Raji (cell line): ENCODE results near the gene HSH2D.
A peak's percentile ranks its signal among the peaks of the same experiment; 100 is the strongest.

ENCODE experiments used
- POLR2A ChIP-seq: IDR thresholded peaks from 2 replicates; pipeline ENCODE4 v1.6.1; 2011; ENCODE audit warnings: low read depth, low read length, control low read depth; ENCODE audit not compliant: insufficient read depth

The HSH2D gene

GRCh38 chr19:16141043-16141442 is 2.4 kb upstream of the HSH2D start:
- TF ChIP-seq POLR2A = peak; percentile 43

GRCh38 chr19:16142032-16142580 is 1.4 kb upstream of the HSH2D start:
- no peak for TF ChIP-seq POLR2A

- no peak for TF ChIP-seq POLR2A
These were observed 714 bp downstream of the HSH2D start for GRCh38 chr19:16144216-16144581.

DNA sequence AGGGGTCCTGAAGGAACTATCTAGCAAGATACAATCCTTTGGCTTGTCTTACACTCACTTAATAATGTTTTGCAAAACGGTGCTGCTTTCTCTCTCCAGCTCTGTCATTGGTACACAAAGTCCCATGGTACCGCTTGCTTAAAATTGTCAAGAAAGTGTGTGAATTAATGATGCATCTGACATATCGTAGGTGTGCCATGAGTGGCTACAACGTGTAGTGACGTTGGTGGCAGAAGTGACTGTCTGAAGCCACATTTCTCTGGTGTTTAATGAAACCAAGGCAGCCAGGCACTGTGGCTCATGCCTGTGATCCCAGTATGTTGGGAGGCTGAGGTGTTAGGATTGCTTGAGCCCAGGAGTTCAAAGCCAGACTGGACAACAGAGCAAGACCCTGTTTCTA is 2.6 kb downstream of the HSH2D start:
- TF ChIP-seq POLR2A = no peak

- TF ChIP-seq POLR2A = no peak
These were observed 5.2 kb downstream of the HSH2D start for GRCh38 chr19:16148443-16149229.

DNA sequence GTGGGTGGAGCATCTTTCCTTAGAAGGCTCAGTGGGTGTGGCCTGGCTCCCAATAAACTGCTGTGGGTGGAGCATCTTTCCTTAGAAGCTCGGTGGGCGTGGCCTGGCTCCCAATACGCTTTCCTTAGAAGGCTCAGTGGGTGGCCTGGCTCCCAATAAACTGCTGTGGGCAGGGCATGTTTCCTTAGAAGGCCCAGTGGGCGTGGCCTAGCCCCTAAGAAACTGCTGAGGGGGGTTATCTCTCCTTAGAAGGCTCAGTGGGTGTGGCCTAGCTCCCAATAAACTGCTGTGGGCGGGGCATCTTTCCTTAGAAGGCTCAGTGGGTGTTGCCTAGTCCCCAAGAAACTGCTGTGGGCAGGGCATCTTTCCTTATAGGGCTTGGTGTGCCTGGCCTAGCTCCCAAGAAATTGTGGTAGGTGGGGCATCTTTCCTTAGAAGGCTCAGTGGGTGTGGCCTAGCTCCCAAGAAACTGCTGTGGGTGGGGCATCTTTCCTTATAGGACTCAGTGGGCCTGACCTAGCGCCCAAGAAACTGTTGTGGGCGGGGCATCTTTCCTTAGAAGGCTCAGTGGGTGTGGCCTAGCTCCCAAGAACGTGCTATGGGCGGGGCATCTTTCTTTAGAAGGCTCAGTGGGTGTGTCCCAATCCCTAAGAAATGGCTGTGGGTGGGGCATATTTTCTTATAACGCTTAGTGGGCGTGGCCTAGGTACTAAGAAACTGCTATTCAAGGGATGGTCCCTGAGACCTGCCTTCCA is 10.3 kb downstream of the HSH2D start:
- TF ChIP-seq POLR2A = no peak

GRCh38 chr19:16154557-16154956 is 11.1 kb downstream of the HSH2D start:
- TF ChIP-seq POLR2A = no peak

- TF ChIP-seq POLR2A = no peak
These were observed 11.6 kb downstream of the HSH2D start for GRCh38 chr19:16155128-16155527.

- no peak for TF ChIP-seq POLR2A
These were observed 13.4 kb downstream of the HSH2D start for GRCh38 chr19:16156904-16157303.

DNA sequence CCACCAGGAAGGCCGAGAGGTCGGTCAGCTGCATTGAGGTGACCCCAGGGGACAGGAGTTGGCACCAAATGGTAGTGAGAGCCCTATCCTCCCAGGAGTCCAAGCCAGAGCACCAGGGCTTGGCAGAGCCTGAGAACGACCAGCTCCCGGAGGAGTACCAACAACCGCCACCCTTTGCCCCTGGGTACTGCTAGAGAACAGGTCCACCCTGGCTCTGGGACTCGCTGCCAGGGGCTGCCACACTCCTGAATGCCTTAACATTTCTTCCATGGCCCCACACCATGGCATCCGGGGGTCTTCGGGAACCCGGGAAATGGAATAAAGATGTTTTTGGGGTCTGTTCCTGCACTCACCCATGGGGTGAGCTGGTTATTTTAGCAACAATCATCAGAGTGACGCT is 14.1 kb downstream of the HSH2D start:
- no peak for TF ChIP-seq POLR2A

- no peak for TF ChIP-seq POLR2A
These were observed 16.2 kb downstream of the HSH2D start for GRCh38 chr19:16159655-16160054.

GRCh38 chr19:16160445-16160942 is 17.0 kb downstream of the HSH2D start:
- no peak for TF ChIP-seq POLR2A

GRCh38 chr19:16160943-16161560 is 17.6 kb downstream of the HSH2D start:
- no peak for TF ChIP-seq POLR2A

DNA sequence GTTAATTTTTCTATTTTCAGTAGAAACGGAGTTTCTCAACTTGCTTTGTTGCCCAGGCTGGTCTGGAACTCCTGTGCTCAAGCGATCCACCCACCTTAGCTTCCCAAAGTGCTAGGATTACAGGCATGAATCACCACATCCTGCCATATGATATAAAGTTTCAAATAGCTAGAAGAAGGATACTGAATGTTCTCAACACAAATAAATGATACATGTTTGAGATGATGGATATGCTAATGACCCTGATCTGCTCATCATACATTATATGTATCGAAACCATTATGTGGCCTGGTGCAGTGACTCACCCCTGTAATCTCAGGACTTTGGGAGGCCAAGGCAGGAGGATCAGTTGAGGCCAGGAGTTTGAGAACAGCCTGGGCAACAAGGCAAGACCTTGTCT is 18.4 kb downstream of the HSH2D start:
- TF ChIP-seq POLR2A = no peak

GRCh38 chr19:16164222-16164890 is 20.9 kb downstream of the HSH2D start:
- TF ChIP-seq POLR2A = no peak

- no peak for TF ChIP-seq POLR2A
These were observed 22.9 kb downstream of the HSH2D start for GRCh38 chr19:16166417-16166816.

- TF ChIP-seq POLR2A = no peak
These were observed 23.6 kb downstream of the HSH2D start for GRCh38 chr19:16167055-16167454.
